MCF 10A (cell line): ENCODE data around the gene SLIT3. TPM values are rescaled to one million over a fixed set of nuclear protein-coding genes. Genes with fewer than 3 reads are reported as not detected.
"Not testable (repeated sequence)": the region's sequence is repeated elsewhere in the genome, so short reads cannot be mapped to it uniquely, and the experiment has no call there.

ENCODE experiments used
- BruUV-seq: library from RNA; stranded (reverse); fragments of 400-500 nt; replicated peaks from 2 replicates; lab custom pipeline; 2021; lab: Mats Ljungman, UMichigan
- CTCF ChIA-PET: fragments of 300-600 bp; sonication (Branson Sonifier 250); formaldehyde crosslinking; extraction: SDS; loops from one replicate; lab custom pipeline; 2021; ENCODE audit warnings: antibody characterized with exemption, inconsistent platforms; lab: Yijun Ruan, JAX
- POLR2A ChIA-PET: fragments of 300-600, 350-650 bp; sonication (Branson Sonifier 250); formaldehyde crosslinking; extraction: SDS; loops from one replicate; lab custom pipeline; 2020; ENCODE audit warnings: antibody characterized with exemption, inconsistent platforms; lab: Yijun Ruan, JAX
- DNase-seq: peaks from one replicate; pipeline ENCODE4 v3.0.0-alpha.2; 2018; ENCODE audit not compliant: unreplicated experiment
- H3K27ac Mint-ChIP-seq: one replicate; pipeline ENCODE4 v1.8.0; 2022; ENCODE audit warnings: mild to moderate bottlenecking, low read depth, mixed read lengths; ENCODE audit not compliant: unreplicated experiment
- H3K27me3 Mint-ChIP-seq: one replicate; pipeline ENCODE4 v1.8.0; 2022; ENCODE audit warnings: mixed read lengths; ENCODE audit not compliant: insufficient read depth, unreplicated experiment
- H3K36me3 Mint-ChIP-seq: one replicate; pipeline ENCODE4 v1.8.0; 2022; ENCODE audit warnings: mild to moderate bottlenecking, moderate library complexity, mixed read lengths; ENCODE audit not compliant: insufficient read depth, unreplicated experiment
- H3K4me1 Mint-ChIP-seq: one replicate; pipeline ENCODE4 v1.8.0; 2022; ENCODE audit warnings: mixed read lengths; ENCODE audit not compliant: insufficient read depth, unreplicated experiment
- H3K4me3 Mint-ChIP-seq: one replicate; pipeline ENCODE4 v1.8.0; 2022; ENCODE audit warnings: mild to moderate bottlenecking, moderate library complexity, mixed read lengths; ENCODE audit not compliant: unreplicated experiment
- H3K9me3 Mint-ChIP-seq: one replicate; pipeline ENCODE4 v1.8.0; 2022; ENCODE audit warnings: mixed read lengths; ENCODE audit not compliant: unreplicated experiment
- intact Hi-C: fragments of 100-400 bp; cut with micrococcal nuclease; formaldehyde crosslinking; loops from 2 replicates; pipeline ENCODE4 v1.14.1; 2022
- total RNA-seq: library from RNA; stranded (reverse); gene quantifications from 2 replicates; pipeline ENCODE4 v1.2.3, GENCODE V29; 2022
- TF ChIP-seq, protein P1 (sequence below): fragments of 200-600 bp; IDR thresholded peaks from one replicate; pipeline ENCODE4 v1.8.0; 2022; ENCODE audit warnings: antibody characterized with exemption, mild to moderate bottlenecking; ENCODE audit not compliant: unreplicated experiment

The SLIT3 gene
- total RNA-seq, 1 experiment from 2014 or later = 0.89 TPM

DNA sequence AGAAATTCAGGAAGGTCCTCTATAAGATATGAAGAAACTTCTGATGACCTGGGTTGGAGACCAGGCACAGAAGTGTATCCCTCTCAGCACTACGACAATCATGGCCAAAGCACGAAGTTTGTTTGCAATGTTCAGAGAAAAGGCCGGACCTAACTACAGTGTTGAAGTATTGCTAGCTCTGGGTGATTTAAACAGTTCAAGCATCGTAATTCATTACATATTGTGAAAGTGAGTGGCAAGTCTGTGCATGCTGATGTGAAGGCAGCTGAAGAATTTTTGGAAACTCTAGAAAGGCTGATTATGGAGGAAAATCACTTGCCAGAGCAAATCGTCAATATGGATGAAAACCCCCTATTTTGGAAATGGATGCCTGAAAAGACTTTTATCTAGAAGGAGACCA is 654.6 kb downstream of the SLIT3 start:
- peak; percentile 83 for DNase-seq
- no peaks in the 10 kb centered on the region for H3K9me3 Mint-ChIP-seq
- CTCF ChIA-PET = interaction anchor here (0.6 to 2.7 kb wide), 10 partner anchors 10 to 1712 kb away, joined by 3 to 14 read pairs (median 4); no protein-coding TSS in a partner anchor
- POLR2A ChIA-PET = interaction anchor here (0.6 to 4.6 kb wide), 28 partner anchors 9 to 975 kb away, joined by 3 to 119 read pairs (median 4); partner anchors contain the start of genes PANK3 and RARS1
- TF ChIP-seq, protein P1, sequence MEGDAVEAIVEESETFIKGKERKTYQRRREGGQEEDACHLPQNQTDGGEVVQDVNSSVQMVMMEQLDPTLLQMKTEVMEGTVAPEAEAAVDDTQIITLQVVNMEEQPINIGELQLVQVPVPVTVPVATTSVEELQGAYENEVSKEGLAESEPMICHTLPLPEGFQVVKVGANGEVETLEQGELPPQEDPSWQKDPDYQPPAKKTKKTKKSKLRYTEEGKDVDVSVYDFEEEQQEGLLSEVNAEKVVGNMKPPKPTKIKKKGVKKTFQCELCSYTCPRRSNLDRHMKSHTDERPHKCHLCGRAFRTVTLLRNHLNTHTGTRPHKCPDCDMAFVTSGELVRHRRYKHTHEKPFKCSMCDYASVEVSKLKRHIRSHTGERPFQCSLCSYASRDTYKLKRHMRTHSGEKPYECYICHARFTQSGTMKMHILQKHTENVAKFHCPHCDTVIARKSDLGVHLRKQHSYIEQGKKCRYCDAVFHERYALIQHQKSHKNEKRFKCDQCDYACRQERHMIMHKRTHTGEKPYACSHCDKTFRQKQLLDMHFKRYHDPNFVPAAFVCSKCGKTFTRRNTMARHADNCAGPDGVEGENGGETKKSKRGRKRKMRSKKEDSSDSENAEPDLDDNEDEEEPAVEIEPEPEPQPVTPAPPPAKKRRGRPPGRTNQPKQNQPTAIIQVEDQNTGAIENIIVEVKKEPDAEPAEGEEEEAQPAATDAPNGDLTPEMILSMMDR = no peak
- H3K27ac Mint-ChIP-seq = peak overlapping the region; percentile 93
- H3K4me1 Mint-ChIP-seq = peaks cover 37% of the 10 kb centered on the region
- BruUV-seq = no TSS peak
- H3K36me3 Mint-ChIP-seq = no peaks in the 10 kb centered on the region
- H3K4me3 Mint-ChIP-seq = no peak overlapping the region
- H3K27me3 Mint-ChIP-seq = no peaks in the 10 kb centered on the region
- intact Hi-C loops = no loop called here

DNA sequence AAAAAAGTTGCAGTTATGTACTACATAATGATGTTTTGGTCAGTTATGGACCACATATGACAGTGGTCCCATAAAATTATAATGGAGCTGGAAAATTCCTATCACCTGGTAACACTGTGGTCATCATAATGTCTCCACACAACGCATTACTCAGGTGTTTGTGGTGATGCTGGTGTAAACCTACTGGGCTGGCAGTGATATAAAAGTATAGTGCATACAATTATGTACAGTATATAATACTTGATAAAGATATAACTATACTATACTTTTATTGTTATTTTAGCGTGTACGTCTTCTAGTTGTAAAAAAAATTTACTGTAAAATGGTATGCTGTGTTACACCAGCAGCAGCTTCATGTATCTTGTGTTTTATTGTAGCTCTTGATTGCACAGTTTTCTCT is 655.7 kb downstream of the SLIT3 start:
- intact Hi-C loops = no loop called here
- H3K36me3 Mint-ChIP-seq = no peaks in the 10 kb centered on the region
- ChIA-PET POLR2A (interaction anchor here (0.6 to 4.6 kb wide), 5 partner anchors 12 to 1645 kb away, joined by 3 to 119 read pairs (median 16); partner anchors contain the start of gene PANK3), CTCF (interaction anchor here (0.7 to 1.8 kb wide), 3 partner anchors 15 to 279 kb away, joined by 3 to 7 read pairs (median 6); partner anchors contain the start of gene RARS1)
- H3K27ac Mint-ChIP-seq = no peak overlapping the region
- no peaks in the 10 kb centered on the region for H3K27me3 Mint-ChIP-seq
- BruUV-seq = no TSS peak
- no peak overlapping the region for H3K4me3 Mint-ChIP-seq
- H3K9me3 Mint-ChIP-seq = no peaks in the 10 kb centered on the region
- peaks cover 30% of the 10 kb centered on the region for H3K4me1 Mint-ChIP-seq
- DNase-seq = no peak
- TF ChIP-seq, protein P1 = no peak

DNA sequence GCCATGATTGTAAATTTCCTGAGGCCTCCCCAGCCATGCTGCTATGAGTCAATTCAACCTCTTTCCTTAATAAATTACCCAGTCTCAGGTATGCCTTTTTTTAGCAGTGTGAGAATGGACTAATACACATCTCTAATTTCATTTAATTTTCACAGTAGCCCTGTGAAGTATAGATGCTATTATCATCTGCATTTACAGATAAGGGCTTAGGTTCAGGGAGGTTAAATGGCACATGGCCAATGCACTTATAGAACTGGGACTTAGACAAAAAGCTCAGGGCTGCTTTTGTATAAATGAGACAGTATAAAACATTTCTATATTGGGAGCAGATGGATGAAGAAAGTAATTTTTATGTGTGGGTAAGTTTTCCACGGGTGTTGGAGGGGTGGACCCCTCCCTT is 658.9 kb downstream of the SLIT3 start:
- Mint-ChIP-seq H3K4me3 (no peak overlapping the region), H3K27me3 (no peaks in the 10 kb centered on the region), H3K9me3 (no peaks in the 10 kb centered on the region), H3K36me3 (no peaks in the 10 kb centered on the region), H3K27ac (no peak overlapping the region), H3K4me1 (peaks cover 11% of the 10 kb centered on the region)
- no peak for DNase-seq
- intact Hi-C loops = no loop called here
- CTCF ChIA-PET = no interaction called here
- POLR2A ChIA-PET = no interaction called here
- TF ChIP-seq, protein P1 = no peak
- no TSS peak for BruUV-seq

DNA sequence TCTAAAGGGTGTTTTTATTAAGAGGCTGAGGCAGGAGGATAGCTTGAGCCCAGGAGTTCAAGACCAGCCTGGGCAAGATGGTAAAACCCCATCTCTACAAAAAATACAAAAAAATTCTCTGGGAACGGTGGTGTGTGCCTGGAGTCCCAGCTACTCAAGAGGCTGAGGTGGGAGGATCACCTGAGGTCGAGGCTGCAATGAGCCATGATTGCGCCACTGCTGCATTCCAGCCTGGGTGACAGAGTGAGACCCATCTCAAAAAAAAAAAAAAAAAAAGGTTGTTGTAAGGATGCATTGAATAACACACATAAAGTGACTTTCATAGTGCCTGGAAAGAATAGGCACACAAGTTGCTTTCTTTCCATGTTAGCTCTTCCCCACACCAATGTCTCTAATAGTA is 662.1 kb downstream of the SLIT3 start:
- intact Hi-C loops, H3K36me3 Mint-ChIP-seq: not testable (repeated sequence)

More for the DNA sequence above, 662.1 kb downstream of the SLIT3 start:
- H3K4me3 Mint-ChIP-seq, BruUV-seq, DNase-seq, POLR2A ChIA-PET, H3K4me1 Mint-ChIP-seq, H3K27ac Mint-ChIP-seq, H3K27me3 Mint-ChIP-seq, H3K9me3 Mint-ChIP-seq: not testable (repeated sequence)
- CTCF ChIA-PET = interaction anchor here (0.7 to 1.0 kb wide), 2 partner anchors 17 to 34 kb away, joined by 3 to 5 read pairs; no protein-coding TSS in a partner anchor
